ENCODE results near the gene NANOS3. TPM values are rescaled to one million over a fixed set of nuclear protein-coding genes. Genes with fewer than 3 reads are reported as not detected.

Gene NANOS3
- total and polyA plus RNA-seq, 2 of the 13 experiments (the other 11 are each of a cell fraction or from before 2014, with no cell fraction given), result 0.21 TPM; not detected in 1

- TF ChIP-seq, protein P1, sequence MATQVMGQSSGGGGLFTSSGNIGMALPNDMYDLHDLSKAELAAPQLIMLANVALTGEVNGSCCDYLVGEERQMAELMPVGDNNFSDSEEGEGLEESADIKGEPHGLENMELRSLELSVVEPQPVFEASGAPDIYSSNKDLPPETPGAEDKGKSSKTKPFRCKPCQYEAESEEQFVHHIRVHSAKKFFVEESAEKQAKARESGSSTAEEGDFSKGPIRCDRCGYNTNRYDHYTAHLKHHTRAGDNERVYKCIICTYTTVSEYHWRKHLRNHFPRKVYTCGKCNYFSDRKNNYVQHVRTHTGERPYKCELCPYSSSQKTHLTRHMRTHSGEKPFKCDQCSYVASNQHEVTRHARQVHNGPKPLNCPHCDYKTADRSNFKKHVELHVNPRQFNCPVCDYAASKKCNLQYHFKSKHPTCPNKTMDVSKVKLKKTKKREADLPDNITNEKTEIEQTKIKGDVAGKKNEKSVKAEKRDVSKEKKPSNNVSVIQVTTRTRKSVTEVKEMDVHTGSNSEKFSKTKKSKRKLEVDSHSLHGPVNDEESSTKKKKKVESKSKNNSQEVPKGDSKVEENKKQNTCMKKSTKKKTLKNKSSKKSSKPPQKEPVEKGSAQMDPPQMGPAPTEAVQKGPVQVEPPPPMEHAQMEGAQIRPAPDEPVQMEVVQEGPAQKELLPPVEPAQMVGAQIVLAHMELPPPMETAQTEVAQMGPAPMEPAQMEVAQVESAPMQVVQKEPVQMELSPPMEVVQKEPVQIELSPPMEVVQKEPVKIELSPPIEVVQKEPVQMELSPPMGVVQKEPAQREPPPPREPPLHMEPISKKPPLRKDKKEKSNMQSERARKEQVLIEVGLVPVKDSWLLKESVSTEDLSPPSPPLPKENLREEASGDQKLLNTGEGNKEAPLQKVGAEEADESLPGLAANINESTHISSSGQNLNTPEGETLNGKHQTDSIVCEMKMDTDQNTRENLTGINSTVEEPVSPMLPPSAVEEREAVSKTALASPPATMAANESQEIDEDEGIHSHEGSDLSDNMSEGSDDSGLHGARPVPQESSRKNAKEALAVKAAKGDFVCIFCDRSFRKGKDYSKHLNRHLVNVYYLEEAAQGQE (IDR thresholded peaks at IDR 0.05; ENCODE audit: borderline replicate concordance in 1 of 2, low read depth in 1 of 2, low read length in 2 of 2), result no peak
- TF ChIP-seq TAF15 (IDR thresholded peaks at IDR 0.05; ENCODE audit: low read depth, low read length, poor library complexity, severe bottlenecking) (no peak), ATF4 (CRISPR knock-in tag; IDR thresholded peaks at IDR 0.05) (peak in 1 of 2 experiments; percentile 36; a peak in 1 of 4 replicates), HDAC1 (CRISPR knock-in tag; IDR thresholded peaks at IDR 0.05) (peak; percentile 76), MATR3 (CRISPR knock-in tag; IDR thresholded peaks at IDR 0.05) (no peak), TGIF2 (CRISPR knock-in tag; IDR thresholded peaks at IDR 0.05) (no peak), NFRKB (IDR thresholded peaks at IDR 0.05) (no peak), REPIN1 (CRISPR knock-in tag; IDR thresholded peaks at IDR 0.05; ENCODE audit: borderline replicate concordance, low read depth) (peak; percentile 90), MEIS1 (CRISPR knock-in tag; IDR thresholded peaks at IDR 0.05; ENCODE audit: borderline replicate concordance) (peak; percentile 50; the same call in 1 of the 2 replicates), SNAI1 (CRISPR knock-in tag; IDR thresholded peaks at IDR 0.05; ENCODE audit: borderline replicate concordance) (no peak), KAT7 (CRISPR knock-in tag; IDR thresholded peaks at IDR 0.05; ENCODE audit: borderline replicate concordance) (peak; percentile 89; the same call in 1 of the 2 replicates), ZNF569 (CRISPR knock-in tag; IDR thresholded peaks at IDR 0.05; ENCODE audit: borderline replicate concordance) (no peak), ZNF670 (CRISPR knock-in tag; IDR thresholded peaks at IDR 0.05; ENCODE audit: borderline replicate concordance) (0 out of 2 replicates have a peak, but pooled peaks have one; percentile 33), HNF4A (CRISPR knock-in tag; IDR thresholded peaks at IDR 0.05) (no peak), FOXP1 (IDR thresholded peaks at IDR 0.05) (no peak), FOXP1 (CRISPR knock-in tag; IDR thresholded peaks at IDR 0.05) (no peak), FUBP1 (CRISPR knock-in tag; IDR thresholded peaks at IDR 0.05; ENCODE audit: borderline replicate concordance) (no peak), HES4 (CRISPR knock-in tag; IDR thresholded peaks at IDR 0.05; ENCODE audit: borderline replicate concordance) (no peak), FOXP4 (CRISPR knock-in tag; IDR thresholded peaks at IDR 0.05) (no peak), SAFB2 (CRISPR knock-in tag; IDR thresholded peaks at IDR 0.05; ENCODE audit: borderline replicate concordance, low read depth) (no peak)
Observed at GRCh38 chr19:13880059-13881043, 3.4 kb downstream of the NANOS3 start (continued).

Data from HepG2 (cell line).